ENCODE measurements around the gene RASSF1. TPM values are rescaled to one million over a fixed set of nuclear protein-coding genes. Genes with fewer than 3 reads are reported as not detected.

RASSF1 gene
- total and polyA plus RNA-seq, 10 of the 15 experiments (the other 5 are each of a cell fraction or from before 2014, with no cell fraction given) = 4.4 to 59.6 (median 37.2) TPM

DNA sequence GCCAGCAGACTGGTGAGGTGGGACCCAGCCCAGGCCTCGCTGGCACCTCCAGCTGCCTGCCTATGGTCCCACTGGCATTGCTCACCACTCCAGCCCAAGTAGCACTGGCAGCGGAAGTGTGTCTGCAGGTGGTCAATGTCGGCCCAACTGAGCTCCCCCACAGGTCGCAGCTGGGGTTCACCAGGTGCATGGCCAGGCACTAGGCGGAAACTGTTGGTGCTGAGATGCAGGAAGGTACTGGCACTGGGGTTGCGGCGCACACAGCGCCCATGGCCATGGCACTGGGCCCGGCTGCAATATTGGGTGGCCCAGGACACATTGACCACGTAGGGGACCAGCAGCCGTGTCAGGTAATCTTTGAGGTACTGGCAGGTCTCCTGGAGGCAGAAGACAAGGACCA, 22.5 kb downstream of the RASSF1 start:
- H3K4me2 ChIP-seq (ENCODE audit: control insufficient read depth, insufficient read depth) = no peak overlapping the region
- in situ Hi-C loops (cut with MboI) = no loop called here
- no peaks in the 10 kb centered on the region for H3K27me3 ChIP-seq (replicated peaks in 1 of 2; ENCODE audit: control insufficient read depth in 2 of 2, insufficient read depth in 2 of 2, low read length in 1 of 2)
- POLR2A ChIA-PET = interaction anchor here (1.0 to 1.9 kb wide), 3 partner anchors 19 to 58 kb away, joined by 3 to 7 read pairs (median 5); partner anchors contain the start of genes HYAL3 and NAA80
- no peak overlapping the region for H3K27ac ChIP-seq (ENCODE audit: control insufficient read depth, insufficient read depth)
- no peak overlapping the region for H3K9ac ChIP-seq (ENCODE audit: control insufficient read depth, insufficient read depth, low read length)
- no peak overlapping the region for H2AFZ ChIP-seq (ENCODE audit: control insufficient read depth, low read depth, low read length)
- DNase-seq (ENCODE audit: low read depth, low spot score) (no peak), ATAC-seq (no peak), FAIRE-seq (no peak)
- H4K20me1 ChIP-seq (ENCODE audit: control insufficient read depth, insufficient read depth) = no peaks in the 10 kb centered on the region
- no TSS peak for BruUV-seq (replicated peaks)
- CTCF ChIA-PET = interaction anchor here (1.2 to 1.8 kb wide), 4 partner anchors 10 to 72 kb away, joined by 3 to 8 read pairs (median 4); partner anchors contain the start of genes HYAL3, NAA80 and TUSC2
- H3K4me3 ChIP-seq = no peak overlapping the region
- RAD21 ChIA-PET (ENCODE audit: unreplicated experiment) = no interaction called here
- TF ChIP-seq NFIC (IDR thresholded peaks at IDR 0.05; ENCODE audit: low read depth, low read length) (no peak), RAD51 (IDR thresholded peaks at IDR 0.05) (no peak), RELA (IDR thresholded peaks at IDR 0.05; ENCODE audit: borderline replicate concordance, partially characterized antibody) (no peak), CBX5 (IDR thresholded peaks at IDR 0.05; ENCODE audit: low read depth) (no peak), HDAC2 (IDR thresholded peaks at IDR 0.05) (no peak)
- TF ChIP-seq, protein P1, sequence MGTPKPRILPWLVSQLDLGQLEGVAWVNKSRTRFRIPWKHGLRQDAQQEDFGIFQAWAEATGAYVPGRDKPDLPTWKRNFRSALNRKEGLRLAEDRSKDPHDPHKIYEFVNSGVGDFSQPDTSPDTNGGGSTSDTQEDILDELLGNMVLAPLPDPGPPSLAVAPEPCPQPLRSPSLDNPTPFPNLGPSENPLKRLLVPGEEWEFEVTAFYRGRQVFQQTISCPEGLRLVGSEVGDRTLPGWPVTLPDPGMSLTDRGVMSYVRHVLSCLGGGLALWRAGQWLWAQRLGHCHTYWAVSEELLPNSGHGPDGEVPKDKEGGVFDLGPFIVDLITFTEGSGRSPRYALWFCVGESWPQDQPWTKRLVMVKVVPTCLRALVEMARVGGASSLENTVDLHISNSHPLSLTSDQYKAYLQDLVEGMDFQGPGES (IDR thresholded peaks at IDR 0.05) = no peak
- WGBS (ENCODE audit: insufficient coverage, insufficient replicate concordance, low lambda C conversion rate, missing lambda C conversion rate) = 87% methylated on average over 11 of the region's 11 CpGs
- no peaks in the 10 kb centered on the region for H3K9me3 ChIP-seq (replicated peaks; ENCODE audit: control insufficient read depth, insufficient read depth, low read length)
- SMC1A ChIA-PET (ENCODE audit: uncharacterized antibody, unreplicated experiment) = interaction anchor here (1.8 kb wide), 1 partner anchor 19 kb away, joined by 4 read pairs; the partner anchor contains the start of genes HYAL3 and NAA80
- H3K36me3 ChIP-seq (ENCODE audit: control insufficient read depth in 2 of 2, insufficient read depth in 2 of 2, low read length in 1 of 2) = peaks cover 0 to 2% of the 10 kb centered on the region in 2 experiments; a peak in 2 of 4 replicates
- intact Hi-C loops (cut with micrococcal nuclease; ENCODE audit: unreplicated experiment) = no loop called here
- H3K4me1 ChIP-seq (ENCODE audit: control insufficient read depth, insufficient read depth, low read length) = peaks cover 23% of the 10 kb centered on the region
- peaks cover 5% of the 10 kb centered on the region for H3K79me2 ChIP-seq (ENCODE audit: control insufficient read depth, insufficient read depth, low read length)

Measured in GM12878 (cell line).